Activated CD4-positive, alpha-beta T cell treated with anti-CD3 and anti-CD28 coated beads for 36 hours (primary cell): ENCODE measurements around the gene MCOLN3. TPM values are rescaled to one million over a fixed set of nuclear protein-coding genes. Genes with fewer than 3 reads are reported as not detected.
A peak's percentile ranks its signal among the peaks of the same experiment; 100 is the strongest.

ENCODE experiments used
- ATAC-seq: fragments of 200-7000 bp; cut with Tn5 transposase; one replicate; pipeline ENCODE4 v1.10.0; 2021; ENCODE audit warnings: mild to moderate bottlenecking, moderate library complexity
- CTCF ChIA-PET: fragments of 350-600 bp; sonication (Branson Sonifier 250); formaldehyde crosslinking; loops from one replicate; lab custom pipeline; 2021; ENCODE audit warnings: antibody characterized with exemption; lab: Charles Lee
- POLR2A ChIA-PET: fragments of 350-600 bp; sonication (Branson Sonifier 250); formaldehyde crosslinking; loops from one replicate; lab custom pipeline; 2021; ENCODE audit warnings: antibody characterized with exemption, inconsistent platforms; lab: Charles Lee
- DNase-seq: peaks from one replicate; pipeline ENCODE4 v3.0.0-alpha.2; 2020
- H3K27ac Mint-ChIP-seq: one replicate; pipeline ENCODE4 v1.8.0; 2021; ENCODE audit warnings: mixed read lengths
- H3K27me3 Mint-ChIP-seq: one replicate; pipeline ENCODE4 v1.8.0; 2021; ENCODE audit warnings: mixed read lengths
- H3K36me3 Mint-ChIP-seq: one replicate; pipeline ENCODE4 v1.8.0; 2021; ENCODE audit warnings: low read depth, mixed read lengths
- H3K4me1 Mint-ChIP-seq: one replicate; pipeline ENCODE4 v1.8.0; 2021; ENCODE audit warnings: mixed read lengths
- H3K4me3 Mint-ChIP-seq: one replicate; pipeline ENCODE4 v1.8.0; 2021; ENCODE audit warnings: mild to moderate bottlenecking, moderate library complexity, mixed read lengths
- H3K9me3 Mint-ChIP-seq: one replicate; pipeline ENCODE4 v1.8.0; 2021; ENCODE audit warnings: low read depth, mixed read lengths
- intact Hi-C, 2 experiments: fragments of 100-400 bp; cut with DNase I in 1 of 2; cut with micrococcal nuclease in 1 of 2; formaldehyde crosslinking; loops; one replicate each; pipeline versions ENCODE4 v1.14.2 to v1.15.1; 2022 to 2024; cut with DNase I, micrococcal nuclease
- total RNA-seq, 2 experiments: library from RNA; stranded (reverse); gene quantifications; one replicate each; pipeline ENCODE4 v1.2.3, GENCODE V29; 2021

Gene MCOLN3
- total RNA-seq, 2 experiments from 2014 or later, result 0.16 to 0.23 TPM

GRCh38 chr1:84968865-84969264, 79.4 kb downstream of the MCOLN3 start:
- intact Hi-C loops, result loop anchor here (1.0 kb wide), 1 partner anchor 10 kb away; no protein-coding TSS in a partner anchor
- Mint-ChIP-seq H3K4me1 (peaks cover 42% of the 10 kb centered on the region), H3K27ac (peak overlapping the region; percentile 9), H3K4me3 (no peak overlapping the region), H3K36me3 (peaks cover 28% of the 10 kb centered on the region), H3K27me3 (no peaks in the 10 kb centered on the region), H3K9me3 (no peaks in the 10 kb centered on the region)
- ATAC-seq, result no peak
- POLR2A ChIA-PET, result interaction anchor here (1.4 kb wide), 1 partner anchor 27 kb away, joined by 6 read pairs; no protein-coding TSS in a partner anchor
- CTCF ChIA-PET, result interaction anchor here (2.3 kb wide), 1 partner anchor 9 kb away, joined by 7 read pairs; no protein-coding TSS in a partner anchor
- no peak for DNase-seq

GRCh38 chr1:84968101-84968500, 80.2 kb downstream of the MCOLN3 start:
- intact Hi-C loops, result no loop called here
- peaks cover 35% of the 10 kb centered on the region for H3K36me3 Mint-ChIP-seq
- H3K4me3 Mint-ChIP-seq, result no peak overlapping the region
- H3K9me3 Mint-ChIP-seq, result peaks cover 6% of the 10 kb centered on the region
- no peaks in the 10 kb centered on the region for H3K27me3 Mint-ChIP-seq
- DNase-seq, result no peak
- H3K4me1 Mint-ChIP-seq, result peaks cover 38% of the 10 kb centered on the region
- ATAC-seq, result no peak
- H3K27ac Mint-ChIP-seq, result no peak overlapping the region
- ChIA-PET CTCF (interaction anchor here (2.3 kb wide), 1 partner anchor 8 kb away, joined by 7 read pairs; no protein-coding TSS in a partner anchor), POLR2A (no interaction called here)

Other genes with a start within 250 kb of the MCOLN3 start
- under 1 TPM; 0.21 to 0.23 TPM for gene LPAR3, start 155.3 kb downstream of the MCOLN3 start, total RNA-seq
- gene MCOLN2, start 51.4 kb downstream of the MCOLN3 start, total RNA-seq, result 10 to 100 TPM; 32.9 to 43.5 TPM
- 1 to 10 TPM; 2.9 to 3.3 TPM for gene SYDE2, start 152.5 kb upstream of the MCOLN3 start, total RNA-seq
- 10 to 100 TPM; 23.5 to 24.6 TPM for gene C1orf52, start 211.2 kb upstream of the MCOLN3 start, total RNA-seq
- gene BCL10, start 228.1 kb upstream of the MCOLN3 start, total RNA-seq, result 10 to 100 TPM; 28.3 to 28.8 TPM